GM18870 (cell line): ENCODE measurements around the gene WASF2.

Source experiments
- ATAC-seq: cut with Tn5 transposase; IDR thresholded peaks from one replicate; pipeline ENCODE4 v1.9.1; 2021; ENCODE audit warnings: moderate library complexity; ENCODE audit not compliant: unreplicated experiment

The WASF2 gene

GRCh38 chr1:27363766-27364695, 125.9 kb downstream of the WASF2 start:
- no peak for ATAC-seq

GRCh38 chr1:27361553-27361952, 128.4 kb downstream of the WASF2 start:
- no peak for ATAC-seq

DNA sequence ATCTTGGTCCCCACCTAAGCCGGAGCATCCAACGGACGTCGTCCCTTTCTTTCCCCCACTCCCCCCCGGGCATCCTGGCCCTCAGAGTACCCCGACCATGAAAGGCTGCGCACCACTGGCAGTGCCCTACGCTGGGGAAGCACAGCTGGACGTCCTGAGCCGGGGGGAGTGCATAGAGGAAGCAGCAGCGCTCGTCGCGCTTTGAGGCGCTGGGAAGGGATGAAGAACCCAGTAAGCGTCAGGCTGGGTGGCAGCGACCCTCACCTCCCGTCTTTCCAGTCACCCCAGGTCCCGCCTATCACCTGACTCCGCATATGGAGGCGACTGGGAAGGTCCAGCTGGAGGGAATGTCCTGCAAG, 128.9 kb downstream of the WASF2 start:
- ATAC-seq, result no peak

DNA sequence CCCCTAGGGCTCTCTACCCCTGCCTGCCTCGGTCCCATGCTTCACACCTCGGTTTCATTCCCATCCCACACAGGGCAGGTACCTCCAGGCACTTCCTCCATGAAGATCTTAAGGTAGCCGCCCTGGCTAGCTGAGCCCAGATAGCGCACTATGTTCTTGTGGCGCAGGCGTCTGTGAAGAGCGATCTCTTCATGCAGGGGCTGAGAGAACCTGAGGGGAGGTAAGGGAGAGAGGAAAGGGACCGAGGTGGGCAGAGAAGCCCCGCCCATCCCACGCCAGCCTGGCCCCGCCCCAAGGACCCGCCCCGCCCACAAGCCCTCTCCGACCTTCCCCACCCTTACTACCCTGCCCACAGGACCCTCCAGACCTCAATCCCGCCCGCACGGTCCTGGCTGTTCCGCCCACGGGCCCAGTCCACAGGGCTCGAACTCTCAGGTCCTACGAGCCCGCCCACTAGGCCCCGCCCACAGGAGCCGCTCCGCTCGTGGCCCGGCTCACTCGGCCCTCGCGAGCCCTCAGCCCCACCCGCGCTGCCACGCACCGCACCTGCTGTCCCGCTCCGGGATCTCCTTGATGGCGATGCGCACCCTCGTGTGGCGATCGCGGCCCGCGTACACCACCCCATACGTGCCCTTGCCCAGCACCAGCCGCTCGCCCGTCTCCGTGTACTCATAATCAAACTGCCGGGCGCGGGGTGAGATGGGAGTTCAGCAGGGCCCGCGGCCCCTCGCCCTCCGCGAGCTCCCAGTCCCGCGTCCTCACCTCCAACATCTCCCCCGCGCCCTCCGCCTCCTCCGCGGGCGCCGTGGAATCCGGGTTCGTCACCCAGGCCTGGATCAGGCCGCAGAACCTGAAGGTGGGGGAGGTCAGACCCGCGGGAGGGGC, 129.6 kb downstream of the WASF2 start:
- ATAC-seq, result no peak

- no peak for ATAC-seq
These were observed 130.2 kb downstream of the WASF2 start for GRCh38 chr1:27359822-27360158.

DNA sequence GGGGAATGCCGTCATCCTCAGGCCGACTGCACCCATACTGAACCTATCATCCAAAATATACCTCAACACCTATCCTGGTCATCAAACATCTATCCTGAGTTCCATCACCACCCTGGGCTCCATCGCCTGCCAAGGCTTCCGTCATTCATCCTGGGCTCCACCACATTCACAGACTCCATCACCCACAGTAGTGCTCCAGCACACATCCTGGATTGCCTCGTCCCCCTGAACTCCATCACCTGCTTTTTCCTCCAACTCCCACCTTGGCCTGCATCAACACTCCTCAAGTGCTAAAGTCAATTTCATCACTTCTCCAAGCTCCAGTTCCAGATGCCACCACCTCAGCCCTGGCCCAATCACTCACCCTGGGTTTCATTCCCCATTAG, 131.0 kb downstream of the WASF2 start:
- ATAC-seq, result no peak

DNA sequence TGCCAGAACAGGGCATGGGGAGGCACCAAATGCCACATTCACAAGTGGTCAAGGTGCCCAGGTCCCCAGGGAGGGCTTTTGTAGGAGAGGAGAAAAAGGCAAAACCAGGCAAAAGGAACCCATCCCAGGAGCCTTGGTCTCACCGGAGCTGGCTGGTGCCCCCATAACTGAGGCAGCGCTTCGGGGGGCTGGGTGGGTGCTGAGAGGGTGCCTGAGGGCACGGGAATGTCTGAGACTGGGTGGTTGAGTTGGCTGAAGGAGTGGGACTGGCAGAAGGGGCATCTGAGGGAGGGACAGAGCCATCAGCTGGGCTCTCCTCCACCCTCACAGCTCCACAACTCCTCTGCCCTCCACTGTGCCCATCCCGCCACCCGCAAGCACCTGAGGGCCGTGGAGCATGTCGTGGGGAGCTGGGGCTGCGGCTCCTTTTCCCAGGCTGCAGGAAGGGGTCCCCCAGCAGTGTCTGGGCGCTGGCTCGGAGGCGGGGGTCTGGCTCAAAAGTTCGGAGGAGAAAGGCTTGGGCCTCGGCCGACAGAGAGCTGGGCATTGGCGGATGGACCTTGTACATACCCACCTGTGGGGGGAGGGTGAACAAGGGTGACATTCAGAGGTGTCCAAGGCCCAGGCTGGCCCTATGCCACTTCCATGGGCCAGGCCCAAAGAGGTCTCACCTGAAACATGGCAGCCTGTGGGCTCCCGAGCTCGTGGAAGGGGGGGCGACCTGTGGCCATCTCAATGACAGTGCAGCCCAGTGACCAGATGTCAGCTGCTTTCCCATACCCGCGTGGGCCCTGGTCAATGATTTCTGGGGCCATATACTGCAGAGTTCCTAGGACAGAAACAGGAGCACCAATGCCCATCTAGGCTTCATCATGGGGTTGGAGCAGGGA, 131.7 kb downstream of the WASF2 start:
- no peak for ATAC-seq

DNA sequence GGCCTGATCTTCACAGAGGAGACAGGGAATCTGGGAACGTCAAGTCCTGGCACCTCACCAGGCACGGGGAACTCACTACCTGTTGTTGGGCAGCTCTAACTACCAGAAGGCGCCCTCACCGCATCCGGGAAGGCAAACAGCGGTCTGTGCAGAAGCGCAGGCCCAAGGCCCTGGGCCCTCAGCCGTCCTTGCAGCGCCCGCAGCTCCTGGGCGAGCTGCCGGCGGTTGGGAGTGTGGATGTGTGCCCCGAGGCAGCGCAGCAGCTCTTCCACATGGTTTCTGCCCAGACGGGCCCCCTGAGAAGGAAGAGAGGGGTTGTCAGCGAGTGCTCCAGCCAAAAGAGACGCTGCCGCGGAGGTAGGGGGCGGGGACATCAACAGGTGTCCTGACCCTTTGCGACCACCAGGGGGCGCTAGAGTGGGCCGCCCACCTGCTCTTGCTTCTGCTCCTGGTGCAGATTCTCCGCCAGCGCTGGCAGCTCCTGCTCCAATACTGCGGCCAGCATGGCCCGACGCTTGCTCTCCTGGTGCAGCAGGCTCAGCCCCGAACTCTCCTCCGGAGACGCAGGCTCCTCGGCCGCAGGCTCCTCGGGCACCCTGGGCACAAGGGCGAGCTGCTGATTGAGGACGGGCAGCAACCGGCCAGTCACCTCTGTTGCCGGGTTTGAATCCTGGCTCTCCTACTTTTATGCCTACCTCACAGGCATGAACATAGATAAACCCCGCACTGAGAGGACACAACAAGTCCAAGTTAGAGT, 132.5 kb downstream of the WASF2 start:
- no peak for ATAC-seq

- ATAC-seq, result no peak
These were observed 133.2 kb downstream of the WASF2 start for GRCh38 chr1:27356619-27357280.

- no peak for ATAC-seq
These were observed 133.7 kb downstream of the WASF2 start for GRCh38 chr1:27356277-27356618.

- ATAC-seq, result no peak
These were observed 134.3 kb downstream of the WASF2 start for GRCh38 chr1:27355683-27356082.
